Transverse colon (tissue), 4 donors: ENCODE results near the gene JAG1. TPM values are rescaled to one million over a fixed set of nuclear protein-coding genes. Genes with fewer than 3 reads are reported as not detected.

Source experiments
- DNase-seq: peaks from one replicate; pipeline ENCODE4 v3.0.0-alpha.2; 2019
- H3K27ac ChIP-seq, 4 donors: fragments of 200-600 bp; sonication (generic); 2 replicates each; pipeline ENCODE4 v1.5.1; 2016 to 2018; ENCODE audit warnings: inconsistent platforms in 4 of 4
- H3K27me3 ChIP-seq: fragments of 200-600 bp; sonication (generic); 2 replicates; pipeline ENCODE4 v1.5.1; 2017; ENCODE audit warnings: inconsistent platforms
- H3K36me3 ChIP-seq, 4 donors: fragments of 200-600 bp; sonication (generic); 2 replicates each; pipeline ENCODE4 v1.5.1; 2017 to 2019; ENCODE audit warnings: inconsistent platforms in 4 of 4
- H3K4me1 ChIP-seq, 4 donors: fragments of 200-600 bp; sonication (generic); 2 replicates each; pipeline ENCODE4 v1.5.1; 2017 to 2020; ENCODE audit warnings: inconsistent platforms in 4 of 4
- H3K4me3 ChIP-seq, 4 donors: fragments of 200-600 bp; sonication (generic); 1 replicate in 1 of 4; 2 replicates in 3 of 4; pipeline versions ENCODE4 v1.5.1 to v1.6.1; 2017 to 2019; ENCODE audit warnings: inconsistent platforms in 4 of 4
- H3K9me3 ChIP-seq, 2 donors: fragments of 200-600 bp; sonication (generic); 2 replicates each; pipeline ENCODE4 v1.5.1; 2017 to 2019; ENCODE audit warnings: inconsistent platforms in 2 of 2
- EP300 ChIP-seq: sonication (generic); formaldehyde crosslinking; IDR thresholded peaks from one replicate; pipeline ENCODE4 v1.6.1; 2017; ENCODE audit warnings: antibody characterized with exemption, low read depth
- POLR2A ChIP-seq: fragments of 450-650 bp; IDR thresholded peaks from one replicate; pipeline ENCODE4 v1.6.1; 2016; ENCODE audit warnings: antibody characterized with exemption, mild to moderate bottlenecking, moderate library complexity
- POLR2AphosphoS5 ChIP-seq, 3 donors: sonication (generic); formaldehyde crosslinking; IDR thresholded peaks; one replicate each; pipeline ENCODE4 v1.6.1; 2016; ENCODE audit warnings: antibody characterized with exemption in 3 of 3
- WGBS, 2 donors: methylation state at CpG; one replicate each; pipeline ENCODE4 v1.1.5; 2018; ENCODE audit warnings: low coverage in 1 of 2; 5-methylcytosine and 5-hydroxymethylcytosine counted together
- in situ Hi-C, 4 donors: fragments of 200-750 bp; cut with MboI; loops; one replicate each; pipeline versions ENCODE4 v1.15.0 to v1.15.1; 2017; ENCODE audit warnings: low sequenced_read_pairs in 3 of 4, low pct_ligation_motif_present in 1 of 4, low pct_unique_long_range_greater_than_20kb in 1 of 4
- intact Hi-C: fragments of 100-400 bp; cut with DNase I; formaldehyde crosslinking; loops from one replicate; pipeline ENCODE4 v1.15.1; 2023; ENCODE audit warnings: low total_unique reads
- total RNA-seq, 4 donors: library from RNA; depleted of rRNA; stranded (reverse); fragments of >200 nt; gene quantifications; one replicate each; pipeline ENCODE4 v1.1.0, GENCODE V29; 2016
- TF ChIP-seq, protein P1 (sequence below), 5 experiments: fragments of 200-600 bp in 3 of 5; fragments of 450-650 bp in 2 of 5; sonication (generic) in 3 of 5; IDR thresholded peaks; 1 replicate in 2 of 5; 2 replicates in 3 of 5; pipeline ENCODE4 v1.5.1; 2016 to 2017; ENCODE audit warnings: antibody characterized with exemption in 5 of 5, inconsistent platforms in 3 of 5, mild to moderate bottlenecking in 2 of 5, moderate library complexity in 1 of 5

Gene JAG1
- total RNA-seq, result 100 to 1,000 TPM in 3 of 4 donors, 10 to 100 TPM in 1; 75.0 to 117 (median 109) TPM

DNA sequence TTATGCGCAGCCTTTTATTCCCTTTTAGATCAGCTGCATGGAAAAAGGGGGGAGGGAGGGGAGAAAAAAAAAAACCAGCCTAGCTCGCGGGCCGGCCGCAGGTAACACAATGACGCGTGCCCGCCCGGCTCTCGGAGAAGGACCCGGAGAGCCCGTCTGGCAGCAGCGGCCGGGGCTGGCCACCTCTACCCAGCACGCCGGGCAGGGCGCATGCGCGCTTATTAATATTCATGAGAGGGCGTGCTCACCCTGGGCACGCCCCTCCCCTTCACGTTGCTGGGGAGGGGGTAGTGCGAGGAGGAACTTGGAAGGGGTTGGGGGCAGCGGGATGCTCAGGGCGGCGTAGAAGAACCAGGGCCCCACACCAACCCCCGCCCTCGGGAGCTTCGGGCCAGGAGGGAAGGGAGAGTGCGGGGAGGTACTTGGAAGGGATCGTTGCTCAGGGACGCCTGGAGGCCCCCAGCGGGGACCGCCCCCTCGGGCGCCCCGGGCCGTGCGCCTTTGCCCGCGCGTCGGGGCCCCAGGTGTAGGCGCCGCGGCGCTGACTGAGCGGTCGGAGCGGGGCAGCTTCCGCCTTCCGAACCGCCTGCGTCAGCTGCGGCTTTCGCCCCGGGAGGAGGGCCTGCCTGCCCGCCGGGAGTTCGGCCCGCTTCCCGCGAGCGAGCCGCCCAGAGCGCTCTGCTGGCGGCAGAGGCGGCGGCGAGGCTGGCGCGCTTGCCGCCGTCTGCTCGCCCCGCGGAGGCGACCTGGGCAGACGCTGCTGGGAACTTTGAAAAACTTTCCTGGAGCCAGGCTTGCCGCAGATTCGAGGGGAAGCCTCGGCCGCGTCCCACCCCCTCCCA is at the start of gene JAG1:
TSS of gene JAG1 (minus strand) at position 158 of the 842 bp plus-strand sequence. CDS start 469 bp downstream, outside the sequence.
- Histone ChIP-seq H3K36me3 (no peaks in the 10 kb centered on the region), H3K4me1 (peaks cover 8 to 35% (median 31%) of the 10 kb centered on the region in 4 donors), H3K27ac (peak within 1 kb of the TSS; percentile 100), H3K4me3 (peak within 1 kb of the TSS; percentile 94 to 97 (median 96)), H3K9me3 (no peaks in the 10 kb centered on the region), H3K27me3 (no peaks in the 10 kb centered on the region)
- WGBS, 2 donors, result 0% methylated on average over 7 to 57 of the region's 84 CpGs
- DNase-seq, result peak; percentile 97
- in situ Hi-C loops (loop anchor here in 1 of 4 donors (10.0 to 25.0 kb wide), 2 partner anchors 212 to 531 kb away; no protein-coding TSS in a partner anchor), intact Hi-C loops (loop anchor here (10.0 kb wide), 1 partner anchor 601 kb away; no protein-coding TSS in a partner anchor)
- TF ChIP-seq POLR2AphosphoS5 (IDR thresholded peaks at IDR 0.05), result peak; percentile 97 to 99 (median 97)
- TF ChIP-seq EP300, result no peak
- TF ChIP-seq, protein P1, sequence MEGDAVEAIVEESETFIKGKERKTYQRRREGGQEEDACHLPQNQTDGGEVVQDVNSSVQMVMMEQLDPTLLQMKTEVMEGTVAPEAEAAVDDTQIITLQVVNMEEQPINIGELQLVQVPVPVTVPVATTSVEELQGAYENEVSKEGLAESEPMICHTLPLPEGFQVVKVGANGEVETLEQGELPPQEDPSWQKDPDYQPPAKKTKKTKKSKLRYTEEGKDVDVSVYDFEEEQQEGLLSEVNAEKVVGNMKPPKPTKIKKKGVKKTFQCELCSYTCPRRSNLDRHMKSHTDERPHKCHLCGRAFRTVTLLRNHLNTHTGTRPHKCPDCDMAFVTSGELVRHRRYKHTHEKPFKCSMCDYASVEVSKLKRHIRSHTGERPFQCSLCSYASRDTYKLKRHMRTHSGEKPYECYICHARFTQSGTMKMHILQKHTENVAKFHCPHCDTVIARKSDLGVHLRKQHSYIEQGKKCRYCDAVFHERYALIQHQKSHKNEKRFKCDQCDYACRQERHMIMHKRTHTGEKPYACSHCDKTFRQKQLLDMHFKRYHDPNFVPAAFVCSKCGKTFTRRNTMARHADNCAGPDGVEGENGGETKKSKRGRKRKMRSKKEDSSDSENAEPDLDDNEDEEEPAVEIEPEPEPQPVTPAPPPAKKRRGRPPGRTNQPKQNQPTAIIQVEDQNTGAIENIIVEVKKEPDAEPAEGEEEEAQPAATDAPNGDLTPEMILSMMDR (IDR thresholded peaks at IDR 0.05), result peak in 1 of 5 experiments; percentile 0
- TF ChIP-seq POLR2A, result peak; percentile 96

DNA sequence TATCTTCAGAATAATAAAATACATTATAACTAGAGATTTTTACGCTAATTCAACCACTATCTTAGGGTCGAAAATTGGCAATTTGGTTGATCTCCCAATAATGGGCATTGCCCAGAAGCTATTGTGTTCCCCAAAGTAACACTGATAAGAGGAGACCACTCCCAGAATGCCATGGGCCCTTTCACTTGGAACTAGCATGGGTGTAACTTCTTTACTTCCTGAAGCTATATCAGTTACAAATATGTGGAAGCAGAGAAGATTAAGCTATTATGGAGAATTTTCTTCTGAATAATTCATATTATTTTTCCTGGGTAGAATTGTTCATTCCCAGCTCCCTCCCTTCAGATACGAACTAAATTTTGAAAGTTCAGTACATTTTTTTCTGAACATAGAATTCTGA is 48.2 kb upstream of the JAG1 start:
- in situ Hi-C loops, result no loop called here
- no peaks in the 10 kb centered on the region for H3K9me3 ChIP-seq

DNA sequence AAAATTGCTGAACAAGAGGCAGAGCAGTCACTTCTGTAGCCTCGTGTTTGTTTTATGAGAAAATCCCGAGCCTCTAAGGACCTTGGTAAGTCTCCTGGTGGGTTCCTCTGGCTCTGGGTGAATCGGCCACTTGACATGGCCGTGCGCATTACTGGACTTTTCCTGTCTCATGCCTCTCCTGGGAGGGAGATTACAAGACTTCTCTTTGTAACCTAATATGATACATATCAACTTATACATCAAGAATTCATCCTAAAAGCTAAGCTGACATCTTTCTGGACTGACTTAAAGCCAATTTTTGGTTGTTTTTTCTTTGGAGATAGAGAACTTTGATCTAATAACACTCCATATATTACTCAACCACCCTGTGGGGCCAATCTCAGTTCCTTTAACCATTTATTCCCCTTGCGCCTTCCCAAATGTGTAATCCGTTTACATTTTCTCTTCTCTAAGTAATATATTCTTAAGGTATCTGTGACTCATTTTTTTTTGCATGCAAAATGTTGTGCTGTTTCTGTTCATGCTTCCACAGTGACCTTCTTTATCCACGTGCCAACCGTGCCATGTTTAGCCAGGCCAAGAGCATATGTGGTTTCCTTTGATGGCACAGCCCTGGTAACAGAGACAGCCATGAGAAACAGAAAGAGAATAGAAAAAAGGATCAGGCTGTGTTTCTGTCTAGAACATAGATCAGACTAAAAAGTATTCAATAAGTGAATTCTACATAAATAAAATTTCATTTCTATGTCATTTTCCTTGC is 47.5 kb upstream of the JAG1 start:
- Histone ChIP-seq H3K9me3 (no peaks in the 10 kb centered on the region), H3K4me1 (peaks cover 9 to 47% (median 23%) of the 10 kb centered on the region in 4 donors), H3K4me3 (no peak overlapping the region), H3K27me3 (no peaks in the 10 kb centered on the region), H3K36me3 (no peaks in the 10 kb centered on the region), H3K27ac (peak overlapping the region; percentile 60 to 74 (median 71))
- in situ Hi-C loops, result no loop called here
- 79 to 80% methylated on average over 8 to 9 of the region's 9 CpGs for WGBS, 2 donors
- no peak for DNase-seq
- TF ChIP-seq POLR2AphosphoS5 (IDR thresholded peaks at IDR 0.05) (no peak), POLR2A (no peak), EP300 (no peak)
- TF ChIP-seq, protein P1 (IDR thresholded peaks at IDR 0.05), result no peak
- intact Hi-C loops, result no loop called here

More for the DNA sequence above, 48.2 kb upstream of the JAG1 start:
- intact Hi-C loops, result no loop called here
- no peaks in the 10 kb centered on the region for H3K36me3 ChIP-seq
- no peak for TF ChIP-seq EP300
- no peak for TF ChIP-seq POLR2AphosphoS5 (IDR thresholded peaks at IDR 0.05)
- TF ChIP-seq, protein P1 (IDR thresholded peaks at IDR 0.05), result no peak
- TF ChIP-seq POLR2A, result no peak
- no peak overlapping the region for H3K27ac ChIP-seq
- peaks cover 2 to 41% (median 17%) of the 10 kb centered on the region in 4 donors for H3K4me1 ChIP-seq
- 86 to 91% methylated on average over 3 of the region's 3 CpGs for WGBS, 2 donors
- no peak overlapping the region for H3K4me3 ChIP-seq
- no peak for DNase-seq
- no peaks in the 10 kb centered on the region for H3K27me3 ChIP-seq

DNA sequence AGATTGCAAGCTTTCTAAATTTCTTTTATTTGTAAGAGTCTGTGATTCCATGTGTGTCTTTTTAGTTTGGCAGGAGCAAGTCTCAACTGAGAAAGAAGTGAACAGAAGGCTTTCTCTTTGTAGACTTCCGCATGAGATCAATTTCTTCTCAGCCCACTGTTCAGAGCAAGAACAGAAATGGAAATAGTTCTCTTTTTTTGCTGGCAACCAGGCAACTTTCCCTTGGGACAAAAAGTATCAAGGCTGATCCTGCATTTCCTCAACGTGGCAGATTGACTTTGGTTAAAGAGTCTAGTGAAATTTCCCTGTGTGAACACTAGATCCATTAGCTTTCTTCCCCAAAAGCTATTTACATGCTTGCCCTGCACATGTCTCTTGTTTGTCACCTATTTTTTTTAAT is 46.8 kb upstream of the JAG1 start:
- in situ Hi-C loops, result no loop called here
- Histone ChIP-seq H3K27me3 (no peaks in the 10 kb centered on the region), H3K36me3 (no peaks in the 10 kb centered on the region), H3K27ac (peak overlapping the region; percentile 60 to 74 (median 71)), H3K9me3 (no peaks in the 10 kb centered on the region), H3K4me1 (peaks cover 9 to 55% (median 27%) of the 10 kb centered on the region in 4 donors), H3K4me3 (no peak overlapping the region)
- TF ChIP-seq EP300, result no peak
- TF ChIP-seq, protein P1 (IDR thresholded peaks at IDR 0.05), result no peak
- TF ChIP-seq POLR2A, result no peak
- no peak for TF ChIP-seq POLR2AphosphoS5 (IDR thresholded peaks at IDR 0.05)
- WGBS, 2 donors, result 47 to 50% methylated on average over 2 of the region's 2 CpGs
- intact Hi-C loops, result no loop called here
- DNase-seq, result no peak
